Mononuclear cell (primary cell): Measurements from ENCODE around the gene KCNQ2. TPM values are rescaled to one million over a fixed set of nuclear protein-coding genes. Genes with fewer than 3 reads are reported as not detected.

Source experiments
- H3K27me3 ChIP-seq: 2 replicates; pipeline ENCODE4 v1.6.0; 2011; ENCODE audit warnings: low read length, control low read depth; ENCODE audit not compliant: insufficient read depth
- H3K4me1 ChIP-seq: 2 replicates; pipeline ENCODE4 v1.5.1; 2011; ENCODE audit warnings: mild to moderate bottlenecking, low read length, control low read depth; ENCODE audit not compliant: insufficient read depth
- H3K4me3 ChIP-seq: 2 replicates; pipeline ENCODE4 v1.5.1; 2011; ENCODE audit warnings: mild to moderate bottlenecking, low read length, moderate library complexity
- H3K9me3 ChIP-seq: 2 replicates; pipeline ENCODE4 v1.5.1; 2011; ENCODE audit warnings: low read depth, mild to moderate bottlenecking, control low read depth, low read length
- total RNA-seq: library from RNA; depleted of rRNA; stranded (reverse); fragments of >200 nt; gene quantifications from one replicate; pipeline ENCODE4 v1.2.3, GENCODE V29; 2012

Gene KCNQ2
- total RNA-seq, 1 donor, result under 0.01 TPM

DNA sequence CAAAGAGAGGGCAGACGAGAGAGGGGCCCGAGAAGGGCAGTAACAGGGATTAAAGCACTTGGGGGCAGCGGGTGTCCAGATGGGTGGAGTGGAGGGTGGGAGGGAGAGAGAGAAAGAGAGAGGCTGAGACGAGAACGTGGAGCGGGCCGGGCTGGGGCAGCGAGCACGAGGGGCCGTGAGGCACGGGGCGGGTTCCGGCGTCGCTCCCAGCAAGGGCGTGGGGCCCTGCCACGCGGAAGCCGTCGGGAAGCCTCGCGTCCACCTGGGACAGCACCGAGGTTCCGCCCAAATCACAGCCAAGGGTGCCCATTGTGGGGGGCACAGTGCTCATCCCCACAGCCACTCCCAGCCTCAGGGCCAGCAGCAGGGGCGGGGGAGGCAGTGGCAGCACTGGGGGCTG lies 49.8 kb downstream of the KCNQ2 start:
- H3K4me1 ChIP-seq, result no peaks in the 10 kb centered on the region
- no peak overlapping the region for H3K4me3 ChIP-seq
- no peaks in the 10 kb centered on the region for H3K27me3 ChIP-seq
- no peaks in the 10 kb centered on the region for H3K9me3 ChIP-seq

DNA sequence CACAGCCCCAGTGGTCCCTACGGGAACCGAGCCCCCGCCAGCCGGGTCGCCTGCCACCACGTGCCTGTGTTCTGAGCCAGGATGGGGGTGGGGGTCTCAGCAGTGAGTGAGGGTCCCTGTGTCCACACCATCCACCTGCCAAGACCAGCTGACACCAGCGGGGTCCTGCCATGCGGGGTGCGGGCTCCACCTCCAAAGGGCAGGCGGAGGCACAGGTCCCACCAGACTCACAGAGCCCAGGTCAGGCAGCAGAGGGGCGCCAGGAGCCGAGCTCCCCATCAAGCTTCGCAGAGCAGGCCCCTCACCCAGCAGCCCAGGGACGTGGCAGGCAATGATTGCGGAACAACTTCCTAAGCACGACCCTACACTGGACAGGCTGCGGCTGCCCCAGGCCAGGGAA lies 50.5 kb downstream of the KCNQ2 start:
- no peaks in the 10 kb centered on the region for H3K9me3 ChIP-seq
- no peaks in the 10 kb centered on the region for H3K27me3 ChIP-seq
- H3K4me1 ChIP-seq, result no peaks in the 10 kb centered on the region

DNA sequence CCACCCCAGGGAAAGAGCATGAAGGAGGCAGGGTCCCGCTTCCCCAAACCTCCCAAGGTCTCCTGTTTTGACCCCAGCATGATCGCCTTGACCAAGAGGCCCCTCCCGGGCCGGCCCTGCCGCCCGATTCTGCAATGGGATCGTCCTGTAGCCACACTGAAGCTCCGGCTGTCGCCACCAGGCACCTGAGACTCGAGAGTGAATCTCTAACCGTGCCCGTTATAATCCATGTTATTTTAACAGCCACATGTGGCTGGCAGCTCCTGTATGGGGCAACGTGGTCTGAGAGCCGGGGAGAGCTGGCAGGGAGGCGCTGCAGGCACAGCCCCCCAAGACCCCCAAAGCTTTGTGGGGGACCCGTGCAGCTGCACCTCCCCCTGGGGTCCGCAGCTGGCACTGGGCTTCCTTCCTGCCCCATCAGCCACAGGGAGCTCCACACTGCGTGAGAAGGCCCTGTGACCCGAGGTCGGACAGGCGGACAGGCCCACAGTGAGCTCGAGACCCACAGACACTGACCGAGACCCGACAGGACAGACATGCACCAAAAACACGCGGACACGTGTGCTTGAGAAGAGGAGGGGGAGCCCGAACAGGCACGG lies 51.3 kb downstream of the KCNQ2 start:
- Histone ChIP-seq H3K9me3 (no peaks in the 10 kb centered on the region), H3K27me3 (no peaks in the 10 kb centered on the region), H3K4me3 (no peak overlapping the region), H3K4me1 (no peaks in the 10 kb centered on the region)

More for the DNA sequence above, 50.5 kb downstream of the KCNQ2 start:
- H3K4me3 ChIP-seq, result no peak overlapping the region

DNA sequence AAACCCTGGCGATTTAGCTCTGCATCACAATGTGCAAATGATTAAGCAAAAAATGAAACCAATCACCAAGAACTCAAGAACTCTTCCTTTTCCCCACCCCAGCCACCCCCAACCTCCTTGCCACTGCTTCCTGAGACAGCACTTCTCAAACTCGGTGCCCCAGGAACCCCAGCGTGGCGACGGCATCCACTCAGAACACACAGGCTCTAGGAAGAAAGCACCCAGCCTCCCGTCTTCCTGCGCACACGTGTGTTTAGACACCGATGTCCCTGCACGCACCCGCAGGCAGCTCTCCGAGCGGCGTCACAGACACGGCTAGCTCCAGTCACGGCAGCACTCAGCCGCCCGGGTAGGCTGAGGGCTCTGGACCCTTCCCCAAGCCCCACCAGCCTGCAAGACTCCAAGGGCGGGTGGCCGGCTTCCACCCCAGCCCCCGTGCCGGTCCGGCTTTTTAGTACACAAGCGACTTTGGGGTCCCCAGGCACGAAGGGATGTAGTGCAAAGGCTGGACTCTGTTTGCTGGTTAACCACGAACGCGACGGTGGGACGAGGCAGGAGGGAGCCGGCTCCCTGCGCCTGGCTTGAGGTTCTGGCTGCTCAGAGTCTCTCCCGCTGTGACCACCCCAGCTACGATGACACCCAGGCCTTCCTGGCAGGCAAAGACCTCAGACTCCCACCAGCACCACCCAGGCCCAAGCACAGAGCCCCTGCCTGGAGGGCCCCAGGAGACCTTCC lies 51.9 kb downstream of the KCNQ2 start:
- Histone ChIP-seq H3K9me3 (no peaks in the 10 kb centered on the region), H3K4me3 (no peak overlapping the region), H3K27me3 (no peaks in the 10 kb centered on the region)

DNA sequence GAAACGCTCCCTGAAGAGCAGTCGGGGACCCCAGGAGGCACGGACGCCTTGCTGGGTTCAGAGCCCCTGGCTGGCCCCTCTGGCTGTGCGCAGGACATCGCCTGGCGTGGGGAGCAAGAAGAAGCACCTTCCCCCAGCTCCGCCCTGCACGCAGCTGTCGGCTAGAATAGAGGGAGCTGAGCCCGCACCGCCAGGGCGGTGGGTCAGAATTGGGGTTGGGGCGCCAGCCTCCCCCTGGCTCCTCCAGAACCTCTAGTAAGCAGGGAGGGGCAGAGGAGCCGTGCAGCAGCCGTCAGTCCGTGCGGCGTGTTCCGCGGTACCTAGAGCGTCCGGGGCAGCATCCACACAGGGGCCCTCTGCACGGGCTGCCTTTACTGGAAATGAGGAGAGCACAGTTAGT lies 53.2 kb downstream of the KCNQ2 start:
- Histone ChIP-seq H3K9me3 (no peaks in the 10 kb centered on the region), H3K27me3 (no peaks in the 10 kb centered on the region), H3K4me3 (no peak overlapping the region), H3K4me1 (no peaks in the 10 kb centered on the region)

More for the DNA sequence above, 51.9 kb downstream of the KCNQ2 start:
- H3K4me1 ChIP-seq, result no peaks in the 10 kb centered on the region

DNA sequence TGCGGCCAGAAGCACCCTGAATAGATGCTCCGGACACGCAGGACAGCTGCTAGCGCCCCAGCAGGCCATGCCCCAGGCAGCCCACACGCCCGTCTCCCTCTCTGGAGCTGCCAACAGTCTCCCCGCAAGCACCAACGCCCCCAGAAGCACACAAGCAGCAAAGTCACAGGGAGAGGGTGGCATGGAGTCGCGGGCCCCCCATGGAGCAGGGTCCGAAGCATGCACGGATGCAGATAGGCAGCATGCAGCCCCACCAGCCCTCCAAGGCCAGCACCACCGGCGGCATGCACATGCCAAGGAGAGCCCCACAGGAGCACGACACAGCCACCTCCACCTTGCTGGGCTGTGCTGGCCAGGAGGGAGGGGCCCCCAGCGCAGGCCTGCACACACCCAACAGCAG lies 53.8 kb downstream of the KCNQ2 start:
- H3K4me1 ChIP-seq, result no peaks in the 10 kb centered on the region
- H3K9me3 ChIP-seq, result no peaks in the 10 kb centered on the region
- H3K4me3 ChIP-seq, result no peak overlapping the region
- no peaks in the 10 kb centered on the region for H3K27me3 ChIP-seq

DNA sequence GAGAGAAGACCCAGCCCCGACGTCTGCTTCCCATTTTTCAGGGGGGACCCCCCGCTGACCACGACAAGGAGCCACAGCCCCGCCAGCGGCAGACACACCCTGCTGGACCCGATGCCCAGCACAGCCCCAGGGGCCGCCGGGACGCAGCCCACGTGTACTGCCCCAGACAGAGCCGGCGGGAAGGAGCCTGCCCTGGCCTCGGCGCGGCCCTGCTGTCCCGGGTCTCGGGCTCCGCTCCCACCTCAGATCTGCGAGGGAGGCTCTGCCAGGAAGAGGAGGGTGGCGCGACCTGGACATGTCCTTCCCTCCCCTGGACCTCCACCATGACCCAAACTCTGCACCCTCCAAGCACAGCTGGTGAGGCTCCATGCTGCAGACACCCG lies 54.7 kb downstream of the KCNQ2 start:
- Histone ChIP-seq H3K27me3 (no peaks in the 10 kb centered on the region), H3K4me3 (no peak overlapping the region), H3K4me1 (no peaks in the 10 kb centered on the region), H3K9me3 (no peaks in the 10 kb centered on the region)

DNA sequence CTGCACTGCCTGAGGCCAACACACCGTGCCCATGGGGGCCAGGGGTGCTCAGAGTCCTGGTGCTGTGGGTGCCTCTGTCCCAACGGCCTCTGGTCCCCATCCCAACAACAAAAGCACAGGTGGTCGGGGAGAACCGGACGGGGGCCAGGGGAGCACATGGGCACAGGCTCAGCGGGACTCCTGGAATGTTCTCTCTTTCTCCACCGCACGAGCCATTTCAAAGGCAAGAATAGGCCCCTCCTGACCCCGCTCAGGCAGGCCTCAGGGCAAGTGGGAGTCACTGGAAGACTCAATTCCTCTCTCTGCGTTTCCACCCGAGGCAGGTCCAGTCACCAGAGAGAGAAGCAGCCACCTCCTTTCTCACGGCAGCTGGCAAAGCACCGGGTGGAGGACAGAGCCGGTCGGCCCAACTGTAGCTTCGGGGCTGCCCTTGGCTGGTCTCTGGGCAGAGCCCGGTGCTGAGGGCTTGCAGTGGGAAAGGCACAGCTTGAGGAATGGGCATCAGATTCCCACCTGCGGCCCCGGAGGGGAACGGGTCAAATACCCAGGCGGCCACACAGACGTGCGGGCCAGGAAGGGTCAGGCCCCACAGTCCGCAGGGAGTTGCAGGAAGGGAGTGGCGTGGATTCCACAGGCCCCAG lies 55.2 kb downstream of the KCNQ2 start:
- Histone ChIP-seq H3K4me3 (no peak overlapping the region), H3K9me3 (no peaks in the 10 kb centered on the region), H3K4me1 (no peaks in the 10 kb centered on the region), H3K27me3 (no peaks in the 10 kb centered on the region)

DNA sequence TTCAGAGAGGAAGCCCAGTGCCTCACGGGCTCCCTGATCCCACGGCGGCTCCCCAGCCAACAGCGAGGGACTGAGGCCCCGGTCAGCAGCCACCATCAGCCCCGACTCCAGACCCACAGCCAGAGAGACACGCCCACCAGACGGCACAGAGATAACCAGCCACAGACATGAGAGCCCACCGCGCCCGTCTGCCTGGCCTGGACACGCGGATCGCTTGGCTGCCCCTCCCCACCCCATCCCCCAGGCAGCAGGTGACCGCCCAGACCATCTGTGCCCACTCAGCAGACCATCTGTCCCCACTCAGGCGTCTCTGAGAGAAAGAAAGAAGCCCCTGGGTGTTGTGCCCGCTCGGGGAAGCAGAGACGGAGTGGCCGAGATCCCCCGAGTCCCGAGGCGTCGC lies 55.8 kb downstream of the KCNQ2 start:
- H3K4me3 ChIP-seq, result no peak overlapping the region
- no peaks in the 10 kb centered on the region for H3K27me3 ChIP-seq
- H3K9me3 ChIP-seq, result no peaks in the 10 kb centered on the region
- no peaks in the 10 kb centered on the region for H3K4me1 ChIP-seq

DNA sequence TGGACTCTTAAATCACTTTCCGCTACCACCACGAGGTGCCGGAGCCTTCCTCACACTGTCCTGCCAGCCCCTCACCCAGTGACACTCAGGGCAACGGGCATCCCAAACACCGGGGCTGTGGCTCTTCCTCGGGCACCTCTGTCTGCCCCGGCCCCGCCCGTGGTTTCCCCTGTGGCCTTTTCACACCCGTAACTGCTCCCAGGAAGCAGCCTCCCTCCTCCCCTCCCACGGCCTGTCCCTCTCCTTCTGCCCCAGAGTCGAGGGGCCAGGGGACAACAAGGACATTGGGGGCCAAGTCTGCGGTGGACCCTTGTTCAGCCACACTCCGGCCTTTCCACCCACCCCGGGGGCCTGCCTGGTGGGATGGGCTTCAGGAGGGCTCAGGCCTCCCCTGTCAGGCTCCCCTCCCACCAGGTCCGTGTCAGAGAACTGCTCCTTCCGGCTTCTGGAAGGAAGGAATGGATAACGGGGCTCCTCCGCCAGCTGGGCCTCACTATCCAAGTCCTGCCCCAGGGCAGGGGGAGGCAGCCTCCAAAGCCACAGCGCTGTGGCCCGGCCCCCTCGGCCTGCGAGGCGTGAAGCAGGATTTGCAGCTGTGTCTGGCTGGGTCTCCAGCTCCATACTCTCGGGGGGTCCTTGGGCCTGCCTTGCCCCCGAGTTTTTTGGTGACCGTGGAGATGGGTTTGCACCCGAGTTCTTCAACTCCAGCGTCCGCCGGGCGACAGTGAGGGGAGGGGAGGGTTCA lies 56.6 kb downstream of the KCNQ2 start:
- H3K27me3 ChIP-seq, result no peaks in the 10 kb centered on the region
- no peaks in the 10 kb centered on the region for H3K9me3 ChIP-seq
- H3K4me1 ChIP-seq, result no peaks in the 10 kb centered on the region
- H3K4me3 ChIP-seq, result no peak overlapping the region

DNA sequence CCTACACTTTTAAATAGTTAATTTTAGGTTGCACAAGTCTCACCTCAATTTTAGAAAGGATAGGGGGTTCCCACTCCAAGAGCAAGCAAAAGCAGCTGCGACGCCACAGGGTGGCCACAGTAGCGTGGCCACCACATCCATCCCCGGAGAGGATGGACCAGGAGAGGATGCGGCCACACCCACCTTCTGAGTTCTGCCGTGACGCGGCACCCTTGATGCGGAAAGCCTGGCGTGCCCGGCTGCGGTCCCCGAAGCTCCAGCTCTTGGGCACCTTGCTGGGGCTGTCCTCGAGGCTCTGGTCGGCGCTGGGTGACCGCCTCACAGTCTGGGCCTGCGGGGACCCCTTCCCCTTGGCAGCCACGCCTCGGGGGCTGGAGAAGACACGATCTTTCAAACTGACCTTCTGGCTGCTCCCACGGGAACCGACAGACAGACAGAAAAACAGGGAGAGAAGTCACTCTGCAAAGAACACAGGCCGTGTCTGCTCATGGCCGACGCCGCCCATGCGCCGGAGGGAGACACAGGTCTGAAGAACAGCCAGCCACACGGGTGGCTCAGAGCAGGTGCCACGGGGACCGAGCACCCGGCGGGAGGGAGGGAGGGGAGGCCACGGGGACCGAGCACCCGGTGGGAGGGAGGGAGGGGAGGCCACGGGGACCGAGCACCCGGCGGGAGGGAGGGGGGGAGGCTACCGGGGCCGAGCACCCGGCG lies 57.6 kb downstream of the KCNQ2 start:
- Histone ChIP-seq H3K27me3 (no peaks in the 10 kb centered on the region), H3K4me3 (no peak overlapping the region), H3K4me1 (no peaks in the 10 kb centered on the region), H3K9me3 (no peaks in the 10 kb centered on the region)

DNA sequence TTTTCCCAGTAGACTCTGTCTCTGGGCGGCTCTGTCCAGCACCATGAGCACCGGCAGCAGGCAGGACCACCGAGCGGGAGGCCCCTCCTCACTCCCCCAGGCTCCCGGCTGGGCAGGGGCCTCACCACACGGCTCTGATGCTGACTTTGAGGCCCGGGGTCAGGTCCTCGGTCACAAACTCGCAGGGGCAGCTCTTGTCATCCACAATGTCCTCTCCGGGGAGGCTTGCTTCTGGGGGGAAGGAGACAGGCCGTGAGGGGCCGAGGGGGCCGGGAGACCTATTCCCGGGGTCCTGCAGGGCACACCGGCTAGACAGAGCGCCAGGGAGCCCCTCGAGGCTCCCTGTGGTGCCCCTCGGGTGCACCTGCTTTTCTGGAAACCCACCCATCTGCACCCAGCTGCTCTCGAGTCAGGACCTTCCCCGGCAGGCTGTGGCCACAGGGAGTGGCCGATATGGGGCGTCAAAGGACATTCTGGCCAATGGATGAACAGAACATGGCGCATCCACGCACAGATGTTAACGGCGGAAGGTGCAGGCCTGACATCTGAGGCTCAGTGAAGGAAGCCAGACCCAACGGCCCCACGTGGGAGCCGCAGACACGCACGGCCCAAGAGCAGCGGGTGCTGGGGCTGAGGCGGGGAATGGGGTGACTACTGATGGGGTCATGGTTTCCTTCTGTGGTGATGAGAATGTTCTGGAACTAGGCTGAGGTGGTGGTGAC lies 58.3 kb downstream of the KCNQ2 start:
- Histone ChIP-seq H3K4me1 (no peaks in the 10 kb centered on the region), H3K27me3 (no peaks in the 10 kb centered on the region), H3K4me3 (no peak overlapping the region), H3K9me3 (no peaks in the 10 kb centered on the region)

DNA sequence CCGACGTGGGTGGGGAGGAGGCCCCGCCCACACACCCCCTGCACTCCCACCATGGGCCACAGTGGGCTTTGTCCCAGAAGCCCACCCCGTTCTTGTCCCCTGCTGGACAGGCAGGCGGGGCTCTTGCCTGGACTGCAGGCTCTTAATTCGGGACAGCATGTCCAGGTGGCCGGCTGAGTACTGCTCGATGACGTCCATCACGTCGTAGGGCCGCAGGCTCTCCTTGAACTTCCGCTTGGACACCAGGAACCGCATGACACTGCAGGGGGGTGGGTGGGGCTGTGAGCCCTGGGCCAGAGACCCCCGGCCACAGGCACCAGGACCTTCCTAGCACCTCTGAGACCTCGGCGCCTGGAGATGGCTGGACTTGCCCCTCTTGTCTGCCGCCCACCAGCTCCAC lies 59.1 kb downstream of the KCNQ2 start:
- H3K27me3 ChIP-seq, result no peaks in the 10 kb centered on the region
- H3K4me1 ChIP-seq, result no peaks in the 10 kb centered on the region
- H3K4me3 ChIP-seq, result no peak overlapping the region
- H3K9me3 ChIP-seq, result no peaks in the 10 kb centered on the region

DNA sequence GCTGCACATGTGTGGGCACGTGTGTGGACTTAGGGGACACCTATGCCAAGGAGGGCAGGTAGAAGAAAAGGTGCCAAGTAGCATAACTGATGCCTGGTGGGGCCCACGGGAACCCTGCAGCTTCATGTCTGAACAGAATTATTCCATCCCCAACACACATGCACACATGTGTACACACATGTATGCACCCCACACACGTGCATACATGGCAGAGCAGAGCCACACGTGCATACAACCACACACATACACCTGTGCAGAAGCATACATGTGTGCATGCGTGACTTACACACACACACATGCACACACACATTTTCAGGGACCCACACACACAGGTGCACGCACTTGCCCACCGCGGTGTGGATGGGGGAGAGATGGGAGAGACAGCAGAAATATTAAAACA lies 59.6 kb downstream of the KCNQ2 start:
- H3K4me3 ChIP-seq, result no peak overlapping the region
- no peaks in the 10 kb centered on the region for H3K4me1 ChIP-seq
- no peaks in the 10 kb centered on the region for H3K9me3 ChIP-seq
- H3K27me3 ChIP-seq, result no peaks in the 10 kb centered on the region
